Measurements from ENCODE around the gene AIG1.

AIG1 gene

GRCh38 chr6:143049611-143050010 is 11.1 kb upstream of the AIG1 start:
- peaks cover 2% of the 10 kb centered on the region for H3K27me3 Mint-ChIP-seq
- H3K4me3 Mint-ChIP-seq, result no peak overlapping the region
- H3K4me1 Mint-ChIP-seq, result peaks cover 5% of the 10 kb centered on the region

GRCh38 chr6:143050509-143050908 is 10.2 kb upstream of the AIG1 start:
- Mint-ChIP-seq H3K4me1 (peaks cover 5% of the 10 kb centered on the region), H3K27me3 (no peaks in the 10 kb centered on the region), H3K36me3 (peaks cover 1% of the 10 kb centered on the region), H3K9me3 (peaks cover 12% of the 10 kb centered on the region), H3K27ac (no peak overlapping the region), H3K4me3 (no peak overlapping the region)

More at GRCh38 chr6:143049611-143050010, 11.1 kb upstream of the AIG1 start:
- no peak overlapping the region for H3K27ac Mint-ChIP-seq
- peaks cover 12% of the 10 kb centered on the region for H3K9me3 Mint-ChIP-seq
- peaks cover 1% of the 10 kb centered on the region for H3K36me3 Mint-ChIP-seq

- Mint-ChIP-seq H3K4me3 (no peak overlapping the region), H3K9me3 (peaks cover 9% of the 10 kb centered on the region), H3K27ac (no peak overlapping the region)
These were observed 8.4 kb upstream of the AIG1 start for GRCh38 chr6:143052282-143052681.

GRCh38 chr6:143053856-143054255 is 6.8 kb upstream of the AIG1 start:
- Mint-ChIP-seq H3K36me3 (no peaks in the 10 kb centered on the region), H3K27ac (no peak overlapping the region), H3K9me3 (no peaks in the 10 kb centered on the region), H3K27me3 (no peaks in the 10 kb centered on the region), H3K4me3 (no peak overlapping the region), H3K4me1 (peaks cover 9% of the 10 kb centered on the region)

More at GRCh38 chr6:143052282-143052681, 8.4 kb upstream of the AIG1 start:
- no peaks in the 10 kb centered on the region for H3K27me3 Mint-ChIP-seq
- H3K4me1 Mint-ChIP-seq, result peaks cover 5% of the 10 kb centered on the region
- H3K36me3 Mint-ChIP-seq, result peaks cover 1% of the 10 kb centered on the region

- Mint-ChIP-seq H3K36me3 (no peaks in the 10 kb centered on the region), H3K27ac (no peak overlapping the region), H3K4me1 (peaks cover 13% of the 10 kb centered on the region), H3K9me3 (no peaks in the 10 kb centered on the region), H3K4me3 (no peak overlapping the region), H3K27me3 (no peaks in the 10 kb centered on the region)
These were observed 6.4 kb upstream of the AIG1 start for GRCh38 chr6:143054329-143054728.

- Mint-ChIP-seq H3K27ac (no peak overlapping the region), H3K9me3 (no peaks in the 10 kb centered on the region), H3K4me1 (peaks cover 22% of the 10 kb centered on the region), H3K27me3 (no peaks in the 10 kb centered on the region), H3K4me3 (no peak overlapping the region), H3K36me3 (no peaks in the 10 kb centered on the region)
These were observed 5.5 kb upstream of the AIG1 start for GRCh38 chr6:143055213-143055612.

GRCh38 chr6:143055891-143056290 is 4.8 kb upstream of the AIG1 start:
- H3K9me3 Mint-ChIP-seq, result no peaks in the 10 kb centered on the region
- H3K27me3 Mint-ChIP-seq, result no peaks in the 10 kb centered on the region
- H3K27ac Mint-ChIP-seq, result no peak overlapping the region
- peaks cover 24% of the 10 kb centered on the region for H3K4me1 Mint-ChIP-seq
- H3K36me3 Mint-ChIP-seq, result no peaks in the 10 kb centered on the region
- no peak overlapping the region for H3K4me3 Mint-ChIP-seq

- H3K4me3 Mint-ChIP-seq, result peak overlapping the region; percentile 47
These were observed 1.7 kb upstream of the AIG1 start for GRCh38 chr6:143058987-143059386.

GRCh38 chr6:143059663-143060353 is 881 bp upstream of the AIG1 start:
- Mint-ChIP-seq H3K4me1 (peaks cover 32% of the 10 kb centered on the region), H3K4me3 (peak overlapping the region; percentile 94), H3K36me3 (no peaks in the 10 kb centered on the region), H3K27me3 (no peaks in the 10 kb centered on the region), H3K9me3 (no peaks in the 10 kb centered on the region), H3K27ac (peak overlapping the region; percentile 95)

More at GRCh38 chr6:143058987-143059386, 1.7 kb upstream of the AIG1 start:
- no peaks in the 10 kb centered on the region for H3K36me3 Mint-ChIP-seq
- peak overlapping the region; percentile 38 for H3K27ac Mint-ChIP-seq
- H3K4me1 Mint-ChIP-seq, result peaks cover 32% of the 10 kb centered on the region
- no peaks in the 10 kb centered on the region for H3K27me3 Mint-ChIP-seq
- no peaks in the 10 kb centered on the region for H3K9me3 Mint-ChIP-seq

- Mint-ChIP-seq H3K4me1 (peaks cover 32% of the 10 kb centered on the region), H3K9me3 (no peaks in the 10 kb centered on the region), H3K36me3 (no peaks in the 10 kb centered on the region), H3K27me3 (no peaks in the 10 kb centered on the region), H3K27ac (peak overlapping the region; percentile 95), H3K4me3 (peak overlapping the region; percentile 94)
These were observed 309 bp upstream of the AIG1 start for GRCh38 chr6:143060354-143060805.

- H3K9me3 Mint-ChIP-seq, result no peaks in the 10 kb centered on the region
- H3K4me1 Mint-ChIP-seq, result peaks cover 32% of the 10 kb centered on the region
- peak overlapping the region; percentile 90 for H3K4me3 Mint-ChIP-seq
- H3K27ac Mint-ChIP-seq, result peak overlapping the region; percentile 98
- H3K27me3 Mint-ChIP-seq, result no peaks in the 10 kb centered on the region
- H3K36me3 Mint-ChIP-seq, result no peaks in the 10 kb centered on the region
These were observed 1.1 kb downstream of the AIG1 start for GRCh38 chr6:143061597-143062385.

GRCh38 chr6:143062551-143062950 is 1.9 kb downstream of the AIG1 start:
- Mint-ChIP-seq H3K27ac (peak overlapping the region; percentile 27), H3K4me3 (peak overlapping the region; percentile 38), H3K36me3 (no peaks in the 10 kb centered on the region), H3K9me3 (no peaks in the 10 kb centered on the region), H3K4me1 (peaks cover 32% of the 10 kb centered on the region), H3K27me3 (no peaks in the 10 kb centered on the region)

GRCh38 chr6:143063631-143064030 is 2.9 kb downstream of the AIG1 start:
- Mint-ChIP-seq H3K27ac (no peak overlapping the region), H3K27me3 (no peaks in the 10 kb centered on the region), H3K4me3 (no peak overlapping the region), H3K9me3 (no peaks in the 10 kb centered on the region), H3K36me3 (no peaks in the 10 kb centered on the region), H3K4me1 (peaks cover 31% of the 10 kb centered on the region)

GRCh38 chr6:143064271-143064670 is 3.6 kb downstream of the AIG1 start:
- Mint-ChIP-seq H3K36me3 (no peaks in the 10 kb centered on the region), H3K4me3 (no peak overlapping the region), H3K27me3 (no peaks in the 10 kb centered on the region), H3K9me3 (no peaks in the 10 kb centered on the region), H3K4me1 (peaks cover 25% of the 10 kb centered on the region), H3K27ac (no peak overlapping the region)

GRCh38 chr6:143064951-143065683 is 4.4 kb downstream of the AIG1 start:
- no peak overlapping the region for H3K4me3 Mint-ChIP-seq
- no peaks in the 10 kb centered on the region for H3K9me3 Mint-ChIP-seq
- H3K36me3 Mint-ChIP-seq, result no peaks in the 10 kb centered on the region
- no peak overlapping the region for H3K27ac Mint-ChIP-seq
- H3K4me1 Mint-ChIP-seq, result peaks cover 16% of the 10 kb centered on the region
- H3K27me3 Mint-ChIP-seq, result no peaks in the 10 kb centered on the region
